Tibial nerve (tissue), 3 donors: Measurements from ENCODE around the gene CDC16.

Source experiments
- CTCF ChIP-seq, 5 experiments: fragments of 200-600 bp in 3 of 5; fragments of 450-650 bp in 2 of 5; sonication (generic) in 3 of 5; IDR thresholded peaks; one replicate each; pipeline ENCODE4 v1.5.1; 2016 to 2019; ENCODE audit warnings: antibody characterized with exemption in 5 of 5, mild to moderate bottlenecking in 3 of 5, moderate library complexity in 2 of 5
- POLR2A ChIP-seq, 2 donors: fragments of 450-650 bp; IDR thresholded peaks; one replicate each; pipeline ENCODE4 v1.6.1; 2017; ENCODE audit warnings: antibody characterized with exemption in 2 of 2, mild to moderate bottlenecking in 2 of 2, moderate library complexity in 2 of 2

DNA sequence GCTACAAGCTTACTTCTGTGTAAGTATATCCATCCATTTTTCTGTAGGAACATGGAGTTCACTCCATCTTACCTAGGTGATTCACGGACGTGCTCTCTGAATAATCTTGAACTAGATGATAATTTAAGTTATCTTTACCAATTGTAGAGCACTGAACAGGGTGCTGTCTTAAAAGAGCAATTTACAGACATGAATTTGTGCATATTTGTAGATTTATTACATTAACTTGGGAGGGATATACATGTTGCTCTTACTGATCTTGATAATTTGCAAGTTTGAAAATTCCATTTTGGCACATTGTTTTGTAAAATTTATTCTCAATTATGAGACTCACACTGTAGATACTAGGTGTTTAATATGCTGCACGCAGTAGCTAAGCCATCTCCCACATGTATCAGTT is 9.3 kb downstream of the CDC16 start:
- TF ChIP-seq POLR2A (IDR thresholded peaks at IDR 0.05) (no peak), CTCF (IDR thresholded peaks at IDR 0.05) (no peak)
